GM20000 (cell line): ENCODE measurements around the gene EP400.
A peak's percentile ranks its signal among the peaks of the same experiment; 100 is the strongest.

Source experiments
- DNase-seq: peaks from one replicate; pipeline ENCODE4 v3.0.0; 2012; ENCODE audit warnings: low spot score
- CTCF ChIP-seq: IDR thresholded peaks from 2 replicates; pipeline ENCODE4 v1.5.1; 2012; ENCODE audit warnings: mild to moderate bottlenecking, control low read depth; ENCODE audit errors: extremely low read depth, missing control alignments

The EP400 gene

GRCh38 chr12:132055535-132056096, 105.9 kb downstream of the EP400 start:
- no peak for TF ChIP-seq CTCF
- no peak for DNase-seq

- TF ChIP-seq CTCF: no peak
- no peak for DNase-seq
These were observed 106.6 kb downstream of the EP400 start for GRCh38 chr12:132056320-132056719.

- DNase-seq: peak; percentile 51
- no peak for TF ChIP-seq CTCF
These were observed 107.2 kb downstream of the EP400 start for GRCh38 chr12:132056951-132057350.

GRCh38 chr12:132057691-132058090, 107.9 kb downstream of the EP400 start:
- no peak for DNase-seq
- no peak for TF ChIP-seq CTCF

- no peak for TF ChIP-seq CTCF
- no peak for DNase-seq
These were observed 111.5 kb downstream of the EP400 start for GRCh38 chr12:132061197-132061596.

- DNase-seq: no peak
- no peak for TF ChIP-seq CTCF
These were observed 112.1 kb downstream of the EP400 start for GRCh38 chr12:132061641-132062430.

GRCh38 chr12:132062481-132062880, 112.7 kb downstream of the EP400 start:
- TF ChIP-seq CTCF: no peak
- DNase-seq: no peak
